Hematopoietic multipotent progenitor cell treated with erythropoietin and hydrocortisone succinate and interleukin-3 and kit ligand, for 17 days (in vitro differentiated cells): Measurements from ENCODE around the gene CHMP4B.
"Not testable (repeated sequence)": the region's sequence is repeated elsewhere in the genome, so short reads cannot be mapped to it uniquely, and the experiment has no call there.

Source experiments
- DNase-seq: peaks from one replicate; pipeline ENCODE4 v3.0.0-alpha.2; 2015; ENCODE audit warnings: low spot score

Gene CHMP4B

GRCh38 chr20:33789858-33790182 lies 21.3 kb upstream of the CHMP4B start:
- DNase-seq, result no peak

- no peak for DNase-seq
Observed at GRCh38 chr20:33790566-33790965, 20.6 kb upstream of the CHMP4B start.

GRCh38 chr20:33791021-33791420 lies 20.1 kb upstream of the CHMP4B start:
- no peak for DNase-seq

DNA sequence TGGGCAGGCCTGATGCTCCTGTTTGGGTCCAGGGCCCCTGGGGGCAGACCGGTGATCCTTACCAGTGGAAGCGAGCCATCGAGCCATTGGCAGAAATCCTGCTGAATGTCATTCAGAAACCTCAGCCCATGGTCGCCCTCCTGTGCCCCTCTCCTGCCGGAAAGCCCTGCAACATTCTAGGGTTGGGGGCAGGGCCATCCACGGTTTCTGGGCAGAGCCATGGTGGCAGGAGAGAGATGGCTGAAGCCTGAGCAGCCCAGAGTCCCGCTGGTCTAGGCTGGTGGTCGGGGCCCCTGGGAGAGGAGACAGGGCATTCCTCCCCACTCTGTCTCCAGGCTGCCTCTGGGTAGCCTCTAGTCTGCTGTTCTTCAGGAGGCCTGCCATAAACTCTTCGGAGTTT lies 19.6 kb upstream of the CHMP4B start:
- no peak for DNase-seq

- peak; percentile 59 for DNase-seq
Observed at GRCh38 chr20:33791959-33792597, 19.1 kb upstream of the CHMP4B start.

GRCh38 chr20:33792598-33792989 lies 18.6 kb upstream of the CHMP4B start:
- DNase-seq, result not testable (repeated sequence)

DNA sequence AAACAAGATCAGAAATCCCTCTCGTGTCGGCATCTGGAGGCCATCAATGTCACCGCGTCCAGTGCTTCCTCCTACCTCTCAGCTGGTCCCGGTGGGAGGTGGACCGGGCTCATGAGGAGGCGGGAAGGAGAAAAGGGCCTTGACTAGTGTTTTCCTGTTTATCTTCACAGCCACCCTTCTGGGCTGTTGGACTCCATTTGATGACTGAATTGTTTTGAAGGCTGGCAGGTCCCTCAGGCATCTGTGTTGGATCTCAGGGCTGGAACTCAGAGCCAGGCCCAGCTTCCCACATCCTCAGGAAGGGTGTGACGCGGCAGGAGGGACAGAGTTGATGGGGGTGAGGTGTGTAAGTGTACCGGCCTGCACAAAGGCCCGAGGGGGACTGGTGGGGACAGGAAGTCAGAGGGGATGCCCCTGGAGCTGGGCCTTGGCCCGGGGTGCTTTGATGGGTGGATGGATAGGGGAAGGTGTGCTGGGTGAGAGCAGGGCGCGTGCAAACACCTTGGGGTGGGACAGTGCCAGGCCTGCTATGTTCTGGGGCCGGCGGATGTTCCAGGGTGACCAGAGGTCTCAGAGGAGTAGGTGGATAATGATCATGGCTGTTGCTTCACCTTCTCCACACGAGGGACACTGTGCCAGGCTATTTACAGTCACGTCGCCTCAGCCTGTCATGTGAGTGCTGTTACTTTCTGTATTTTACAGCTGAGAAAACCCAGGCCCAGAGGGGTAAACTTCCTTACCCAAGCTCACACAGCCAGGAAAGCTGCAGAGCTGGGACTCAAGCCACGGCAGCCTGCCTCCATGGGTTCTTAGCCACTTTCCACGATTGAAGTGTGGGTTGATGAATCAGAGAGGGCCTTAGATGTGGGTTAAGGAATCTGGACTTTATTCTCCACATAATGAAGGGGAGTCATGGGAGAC lies 17.9 kb upstream of the CHMP4B start:
- no peak for DNase-seq

GRCh38 chr20:33796263-33796906 lies 14.8 kb upstream of the CHMP4B start:
- no peak for DNase-seq

GRCh38 chr20:33796907-33797544 lies 14.1 kb upstream of the CHMP4B start:
- no peak for DNase-seq

DNA sequence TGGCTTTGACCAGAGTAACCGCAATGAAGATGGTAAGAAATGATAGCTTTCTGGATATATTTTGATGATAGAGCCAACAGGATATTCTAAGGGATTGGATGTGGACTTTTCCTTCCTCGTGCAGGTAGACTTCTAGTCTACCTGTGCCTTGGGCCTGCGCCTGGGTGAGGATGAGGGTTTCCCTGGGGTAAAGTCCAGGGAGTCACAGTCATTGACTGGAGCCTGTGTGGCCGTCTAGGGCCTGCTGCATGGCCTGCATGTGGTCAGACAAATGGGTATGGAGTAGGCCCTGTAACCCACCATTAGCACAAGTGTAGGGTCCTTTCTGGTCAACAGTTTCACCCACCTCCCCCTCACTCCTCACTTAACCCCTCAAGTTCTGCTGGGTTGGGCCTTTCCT lies 12.7 kb upstream of the CHMP4B start:
- no peak for DNase-seq

- DNase-seq, result no peak
Observed at GRCh38 chr20:33803921-33804337, 7.2 kb upstream of the CHMP4B start.

GRCh38 chr20:33808388-33808787 lies 2.8 kb upstream of the CHMP4B start:
- no peak for DNase-seq

- DNase-seq, result no peak
Observed at GRCh38 chr20:33810259-33810658, 889 bp upstream of the CHMP4B start.

DNA sequence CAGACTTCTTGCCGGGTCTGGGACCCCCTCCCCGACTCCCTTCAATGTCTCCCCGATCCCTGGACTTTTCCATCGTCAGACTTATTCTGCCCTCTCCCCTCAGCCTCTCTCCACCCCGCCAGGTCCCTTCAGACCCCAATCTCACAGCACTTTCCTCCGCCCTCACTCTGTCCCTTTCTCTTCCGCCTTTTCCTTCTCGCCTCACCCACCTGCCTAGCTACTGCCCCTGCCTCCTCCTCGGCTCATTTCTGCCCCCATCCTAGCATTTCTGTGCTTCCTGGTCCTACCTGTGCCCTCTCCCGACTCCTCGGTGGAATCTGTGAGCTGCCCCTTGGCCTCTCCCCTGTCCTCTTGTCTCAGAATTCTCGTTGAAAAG lies 616 bp downstream of the CHMP4B start:
- no peak for DNase-seq

DNA sequence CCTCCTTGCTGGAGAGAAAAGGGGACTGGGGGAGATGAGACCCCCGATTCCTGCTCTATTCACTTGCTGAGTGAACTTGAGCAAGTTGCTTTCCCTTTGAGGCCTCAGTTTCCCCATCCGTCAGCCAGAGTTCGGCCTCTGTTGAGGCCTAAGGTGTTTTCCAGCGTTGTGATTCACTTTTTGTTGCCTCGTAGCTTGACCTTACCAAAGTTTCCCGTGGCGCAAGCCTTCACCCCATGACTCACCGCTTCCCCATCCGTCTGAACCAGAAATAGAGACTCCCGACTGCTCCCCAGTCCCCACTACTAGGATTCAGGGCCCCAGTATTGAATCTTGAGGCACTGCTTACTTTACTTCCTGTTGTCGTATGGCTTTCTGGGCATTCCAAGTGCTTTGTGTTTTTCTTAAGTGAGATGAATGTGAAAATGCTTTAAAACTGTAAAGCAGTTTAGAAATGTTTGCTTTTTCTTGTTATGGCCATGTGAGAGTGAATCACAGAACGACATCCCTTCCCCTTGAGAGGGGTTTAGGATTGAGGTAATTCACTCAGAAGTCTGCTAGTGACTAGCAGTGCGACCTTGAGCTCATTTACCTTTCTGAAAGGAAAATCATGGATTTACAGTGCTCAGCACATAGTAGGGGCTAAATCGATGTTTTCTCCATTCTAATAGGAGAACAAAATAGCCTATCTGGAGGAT lies 1.2 kb downstream of the CHMP4B start:
- peak; percentile 75 for DNase-seq

GRCh38 chr20:33812908-33813462 lies 1.8 kb downstream of the CHMP4B start:
- peak; percentile 68 for DNase-seq

DNA sequence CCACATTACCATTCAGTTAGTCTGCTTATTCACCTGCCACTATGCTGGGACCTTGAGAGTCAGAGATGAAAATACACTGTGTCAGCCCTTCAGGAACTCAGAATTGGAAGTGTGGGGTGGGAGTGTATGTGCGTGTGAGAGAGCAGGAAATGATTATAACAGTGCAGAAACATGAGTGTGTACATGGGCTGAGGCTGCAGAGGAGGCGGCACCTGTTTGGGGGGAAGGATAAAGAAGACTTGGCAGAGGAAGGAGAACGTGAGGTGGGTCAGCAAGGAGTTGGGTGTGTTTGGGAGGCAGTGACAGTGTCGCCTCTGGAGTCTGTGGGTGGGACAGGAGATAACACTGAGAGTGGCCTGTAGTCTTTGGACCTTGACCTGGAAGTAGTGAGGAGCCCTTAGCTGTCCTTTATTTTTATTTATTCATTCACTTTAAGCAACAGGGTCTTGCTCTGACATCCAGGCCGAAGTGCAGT lies 3.1 kb downstream of the CHMP4B start:
- peak; percentile 29 for DNase-seq

DNA sequence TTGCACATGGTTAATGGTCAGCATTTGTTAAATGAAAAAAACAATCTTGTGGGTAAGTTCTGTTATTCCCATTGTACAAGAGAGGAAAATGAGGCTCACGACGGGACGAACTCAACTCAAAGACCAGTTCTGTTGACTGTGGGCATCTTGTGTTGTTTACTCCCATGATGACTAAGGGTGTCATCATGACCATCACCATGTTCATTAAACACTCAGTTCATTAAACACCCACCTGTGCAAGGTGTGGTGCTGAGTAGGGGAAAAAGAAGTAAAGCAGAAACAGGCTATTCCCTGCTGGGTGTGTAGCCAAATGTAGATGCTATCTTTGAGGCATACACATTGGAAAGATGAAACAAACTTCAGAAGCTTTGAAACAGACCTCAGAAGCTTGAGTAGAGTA lies 4.5 kb downstream of the CHMP4B start:
- DNase-seq, result no peak

DNA sequence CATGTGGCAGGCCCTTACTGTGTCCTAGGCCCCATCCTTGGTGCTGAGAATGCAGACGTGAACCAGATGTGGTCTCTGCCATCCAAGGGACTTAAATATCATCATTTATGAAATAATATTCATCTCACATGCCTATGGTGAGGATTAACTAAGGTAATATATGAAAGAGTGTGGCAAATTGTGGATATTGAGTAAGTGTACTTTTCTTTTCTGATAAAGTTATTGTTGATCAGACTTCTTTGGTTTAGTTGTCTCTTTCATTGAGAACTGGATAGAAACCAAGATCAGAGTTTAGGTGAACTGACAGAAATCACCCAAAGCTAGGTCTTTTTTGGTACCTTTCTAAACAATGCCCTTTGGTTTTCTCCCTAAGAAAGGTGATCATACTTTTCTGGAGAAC lies 5.0 kb downstream of the CHMP4B start:
- DNase-seq, result no peak

GRCh38 chr20:33817411-33817810 lies 6.3 kb downstream of the CHMP4B start:
- DNase-seq, result no peak

- DNase-seq, result no peak
Observed at GRCh38 chr20:33819456-33819855, 8.3 kb downstream of the CHMP4B start.

DNA sequence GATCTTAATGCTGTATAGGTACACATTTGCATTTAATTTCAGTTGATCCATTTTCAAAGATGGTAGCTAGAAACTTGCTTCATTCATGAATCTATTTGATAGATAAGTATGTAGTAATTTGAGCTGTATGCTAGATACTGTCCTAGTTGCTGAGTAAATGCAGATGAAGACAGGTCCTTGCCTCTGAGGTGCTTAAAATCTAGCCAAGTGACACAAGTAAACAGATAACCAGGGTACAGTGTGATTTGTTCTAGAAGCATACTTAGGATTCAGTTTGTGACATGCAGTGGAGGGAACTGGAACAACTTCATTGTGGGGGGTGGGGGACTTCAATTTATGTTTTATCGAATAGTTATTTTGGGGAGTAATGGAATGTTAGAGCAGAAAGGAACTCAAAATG lies 9.2 kb downstream of the CHMP4B start:
- DNase-seq, result no peak
